Lung (tissue), 5 donors: ENCODE results near the gene SUZ12. TPM values are rescaled to one million over a fixed set of nuclear protein-coding genes. Genes with fewer than 3 reads are reported as not detected.

Experiments
- polyA plus RNA-seq, 2 donors: library from polyadenylated mRNA; stranded (reverse); fragments of 200-250 nt; gene quantifications; one replicate each; pipeline ENCODE4 v1.2.1, GENCODE V29; 2013
- small RNA-seq: library from RNA; depleted of rRNA; stranded (forward); fragments of <200 nt; gene quantifications from one replicate; pipeline ENCODE3, GENCODE V24; 2014; ENCODE audit warnings: low replicate concordance
- total RNA-seq, 2 donors: library from RNA; depleted of rRNA in 1 of 2; stranded (reverse); fragments of >200 nt in 1 of 2; gene quantifications; one replicate each; pipeline ENCODE4 v1.2.1, GENCODE V29; 2014 to 2021
- donor health status: Bipolar disorder and iron deficiency.
- donor health status: healthy.
- donor health status: DM: yes; HTN: yes; CAD: no.

SUZ12 gene
- total and polyA plus RNA-seq, 4 donors, result 11.6 to 44.7 (median 16.2) TPM

Small RNA genes within 50 kb of the gene (small RNA-seq; reads per million reads assigned to genes)
- gene AC090616.4 (not detected), gene RNA5SP437 (not detected)

Other genes with a start within 250 kb of the SUZ12 start
- gene COPRS, start 77.8 kb upstream of the SUZ12 start, total RNA-seq, result 10 to 100 TPM; 21.0 to 46.2 TPM
- 10 to 100 TPM; 30.7 to 64.7 TPM for gene COPRS, start 77.8 kb upstream of the SUZ12 start, polyA plus RNA-seq
- gene UTP6, start 35.3 kb upstream of the SUZ12 start, total RNA-seq, result 10 to 100 TPM; 49.2 to 56.3 TPM
- 10 to 100 TPM; 24.1 to 64.0 TPM for gene UTP6, start 35.3 kb upstream of the SUZ12 start, polyA plus RNA-seq
- gene LRRC37B, start 70.4 kb downstream of the SUZ12 start, total RNA-seq, result 10 to 100 TPM; 16.5 to 38.9 TPM
- 10 to 100 TPM in 1 of 2 donors, 1 to 10 TPM in 1; 8.1 to 16.3 TPM for gene LRRC37B, start 70.4 kb downstream of the SUZ12 start, polyA plus RNA-seq
- 10 to 100 TPM; 33.4 to 90.5 TPM for gene RHOT1, start 205.5 kb downstream of the SUZ12 start, total RNA-seq
- gene RHOT1, start 205.5 kb downstream of the SUZ12 start, polyA plus RNA-seq, result 10 to 100 TPM; 28.5 to 56.3 TPM